GM23338 (cell line): Measurements from ENCODE around the gene KLHDC7A.

Source experiments
- EZH2 ChIP-seq: fragments of 200-600 bp; sonication (generic); IDR thresholded peaks from one replicate; pipeline ENCODE4 v1.8.0; 2017; ENCODE audit warnings: antibody characterized with exemption, mild to moderate bottlenecking, low read depth; ENCODE audit not compliant: unreplicated experiment
- NANOG ChIP-seq: IDR thresholded peaks from 2 replicates; pipeline ENCODE4 v1.6.1; 2016; ENCODE audit warnings: antibody characterized with exemption, borderline replicate concordance
- POLR2AphosphoS5 ChIP-seq: IDR thresholded peaks from 2 replicates; pipeline ENCODE4 v1.6.1; 2016; ENCODE audit warnings: antibody characterized with exemption, low read depth
- TF ChIP-seq, protein P1 (sequence below): IDR thresholded peaks from one replicate; pipeline ENCODE4 v1.6.1; 2018; ENCODE audit warnings: antibody characterized with exemption; ENCODE audit not compliant: unreplicated experiment
- TF ChIP-seq, protein P2 (sequence below), 2 experiments: fragments of 200-600 bp in 1 of 2; sonication (generic) in 1 of 2; conservative IDR thresholded peaks; 2 replicates each; pipeline versions ENCODE4 v1.5.1 to v1.6.1; 2016 to 2017; ENCODE audit warnings: antibody characterized with exemption in 2 of 2, low read depth in 2 of 2, mild to moderate bottlenecking in 2 of 2, moderate library complexity in 1 of 2

- TF ChIP-seq, protein P1, sequence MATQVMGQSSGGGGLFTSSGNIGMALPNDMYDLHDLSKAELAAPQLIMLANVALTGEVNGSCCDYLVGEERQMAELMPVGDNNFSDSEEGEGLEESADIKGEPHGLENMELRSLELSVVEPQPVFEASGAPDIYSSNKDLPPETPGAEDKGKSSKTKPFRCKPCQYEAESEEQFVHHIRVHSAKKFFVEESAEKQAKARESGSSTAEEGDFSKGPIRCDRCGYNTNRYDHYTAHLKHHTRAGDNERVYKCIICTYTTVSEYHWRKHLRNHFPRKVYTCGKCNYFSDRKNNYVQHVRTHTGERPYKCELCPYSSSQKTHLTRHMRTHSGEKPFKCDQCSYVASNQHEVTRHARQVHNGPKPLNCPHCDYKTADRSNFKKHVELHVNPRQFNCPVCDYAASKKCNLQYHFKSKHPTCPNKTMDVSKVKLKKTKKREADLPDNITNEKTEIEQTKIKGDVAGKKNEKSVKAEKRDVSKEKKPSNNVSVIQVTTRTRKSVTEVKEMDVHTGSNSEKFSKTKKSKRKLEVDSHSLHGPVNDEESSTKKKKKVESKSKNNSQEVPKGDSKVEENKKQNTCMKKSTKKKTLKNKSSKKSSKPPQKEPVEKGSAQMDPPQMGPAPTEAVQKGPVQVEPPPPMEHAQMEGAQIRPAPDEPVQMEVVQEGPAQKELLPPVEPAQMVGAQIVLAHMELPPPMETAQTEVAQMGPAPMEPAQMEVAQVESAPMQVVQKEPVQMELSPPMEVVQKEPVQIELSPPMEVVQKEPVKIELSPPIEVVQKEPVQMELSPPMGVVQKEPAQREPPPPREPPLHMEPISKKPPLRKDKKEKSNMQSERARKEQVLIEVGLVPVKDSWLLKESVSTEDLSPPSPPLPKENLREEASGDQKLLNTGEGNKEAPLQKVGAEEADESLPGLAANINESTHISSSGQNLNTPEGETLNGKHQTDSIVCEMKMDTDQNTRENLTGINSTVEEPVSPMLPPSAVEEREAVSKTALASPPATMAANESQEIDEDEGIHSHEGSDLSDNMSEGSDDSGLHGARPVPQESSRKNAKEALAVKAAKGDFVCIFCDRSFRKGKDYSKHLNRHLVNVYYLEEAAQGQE, result no peak
- TF ChIP-seq POLR2AphosphoS5 (no peak), NANOG (no peak), EZH2 (no peak)
- TF ChIP-seq, protein P2, sequence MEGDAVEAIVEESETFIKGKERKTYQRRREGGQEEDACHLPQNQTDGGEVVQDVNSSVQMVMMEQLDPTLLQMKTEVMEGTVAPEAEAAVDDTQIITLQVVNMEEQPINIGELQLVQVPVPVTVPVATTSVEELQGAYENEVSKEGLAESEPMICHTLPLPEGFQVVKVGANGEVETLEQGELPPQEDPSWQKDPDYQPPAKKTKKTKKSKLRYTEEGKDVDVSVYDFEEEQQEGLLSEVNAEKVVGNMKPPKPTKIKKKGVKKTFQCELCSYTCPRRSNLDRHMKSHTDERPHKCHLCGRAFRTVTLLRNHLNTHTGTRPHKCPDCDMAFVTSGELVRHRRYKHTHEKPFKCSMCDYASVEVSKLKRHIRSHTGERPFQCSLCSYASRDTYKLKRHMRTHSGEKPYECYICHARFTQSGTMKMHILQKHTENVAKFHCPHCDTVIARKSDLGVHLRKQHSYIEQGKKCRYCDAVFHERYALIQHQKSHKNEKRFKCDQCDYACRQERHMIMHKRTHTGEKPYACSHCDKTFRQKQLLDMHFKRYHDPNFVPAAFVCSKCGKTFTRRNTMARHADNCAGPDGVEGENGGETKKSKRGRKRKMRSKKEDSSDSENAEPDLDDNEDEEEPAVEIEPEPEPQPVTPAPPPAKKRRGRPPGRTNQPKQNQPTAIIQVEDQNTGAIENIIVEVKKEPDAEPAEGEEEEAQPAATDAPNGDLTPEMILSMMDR (conservative IDR thresholded peaks at IDR 0.05; ENCODE audit: low read depth in 2 of 2), result no peak
Observed at GRCh38 chr1:18515120-18515667, 34.5 kb downstream of the KLHDC7A start.
